Astrocyte of the cerebellum (primary cell): ENCODE measurements around the gene ADISSP.
"Not testable (repeated sequence)": the region's sequence is repeated elsewhere in the genome, so short reads cannot be mapped to it uniquely, and the experiment has no call there.

Experiments
- DNase-seq: peaks from one replicate; pipeline ENCODE4 v3.0.0-alpha.2; 2011; ENCODE audit warnings: low read depth
- H3K4me3 ChIP-seq: 2 replicates; pipeline ENCODE4 v1.5.1; 2011; ENCODE audit warnings: mild to moderate bottlenecking, low read depth, low read length, moderate library complexity
- in situ Hi-C: cut with HindIII; loops from 2 replicates; pipeline ENCODE4 v1.10.0; 2017; ENCODE audit warnings: low sequenced_read_pairs
- TF ChIP-seq, protein P1 (sequence below): IDR thresholded peaks from 2 replicates; pipeline ENCODE4 v1.5.1; 2012; ENCODE audit warnings: low read length, low read depth, moderate library complexity, mild to moderate bottlenecking; ENCODE audit errors: missing control alignments

Gene ADISSP

DNA sequence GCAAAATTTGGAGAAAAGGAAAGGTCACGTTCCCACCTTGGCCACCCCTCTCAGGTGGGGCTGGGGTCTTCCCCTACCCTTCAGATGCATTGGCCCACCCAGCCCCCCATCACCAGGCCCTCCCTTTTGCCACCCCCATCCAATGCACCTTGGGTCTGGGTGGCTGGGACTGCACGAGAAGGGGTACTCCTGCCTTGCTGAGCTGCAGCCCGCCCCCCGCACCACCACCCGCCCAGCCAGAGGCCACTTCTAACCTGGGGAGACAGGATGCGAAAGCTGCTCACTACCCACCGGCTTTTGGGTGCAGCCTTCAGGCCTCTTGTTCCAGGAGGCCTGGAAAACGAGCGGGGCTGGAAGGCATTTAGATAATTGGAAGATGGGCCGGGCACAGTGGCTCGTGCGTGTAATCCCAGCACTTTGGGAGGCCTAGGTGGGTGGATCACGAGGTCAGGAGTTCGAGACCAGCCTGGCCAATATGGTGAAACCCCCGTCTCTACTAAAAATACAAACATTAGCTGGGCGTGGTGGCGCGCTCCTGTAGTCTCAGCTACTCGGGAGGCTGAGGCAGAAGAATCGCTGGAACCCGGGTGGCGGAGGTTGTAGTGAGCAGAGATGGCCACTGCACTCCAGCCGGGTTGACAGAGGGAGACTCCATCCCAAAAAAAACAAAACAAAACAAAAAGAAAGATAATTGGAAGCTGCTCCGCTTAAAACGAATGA lies 27.3 kb upstream of the ADISSP start:
- peak overlapping the region; percentile 58 for H3K4me3 ChIP-seq
- in situ Hi-C loops: no loop called here
- TF ChIP-seq, protein P1, sequence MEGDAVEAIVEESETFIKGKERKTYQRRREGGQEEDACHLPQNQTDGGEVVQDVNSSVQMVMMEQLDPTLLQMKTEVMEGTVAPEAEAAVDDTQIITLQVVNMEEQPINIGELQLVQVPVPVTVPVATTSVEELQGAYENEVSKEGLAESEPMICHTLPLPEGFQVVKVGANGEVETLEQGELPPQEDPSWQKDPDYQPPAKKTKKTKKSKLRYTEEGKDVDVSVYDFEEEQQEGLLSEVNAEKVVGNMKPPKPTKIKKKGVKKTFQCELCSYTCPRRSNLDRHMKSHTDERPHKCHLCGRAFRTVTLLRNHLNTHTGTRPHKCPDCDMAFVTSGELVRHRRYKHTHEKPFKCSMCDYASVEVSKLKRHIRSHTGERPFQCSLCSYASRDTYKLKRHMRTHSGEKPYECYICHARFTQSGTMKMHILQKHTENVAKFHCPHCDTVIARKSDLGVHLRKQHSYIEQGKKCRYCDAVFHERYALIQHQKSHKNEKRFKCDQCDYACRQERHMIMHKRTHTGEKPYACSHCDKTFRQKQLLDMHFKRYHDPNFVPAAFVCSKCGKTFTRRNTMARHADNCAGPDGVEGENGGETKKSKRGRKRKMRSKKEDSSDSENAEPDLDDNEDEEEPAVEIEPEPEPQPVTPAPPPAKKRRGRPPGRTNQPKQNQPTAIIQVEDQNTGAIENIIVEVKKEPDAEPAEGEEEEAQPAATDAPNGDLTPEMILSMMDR: no peak
- no peak for DNase-seq

DNA sequence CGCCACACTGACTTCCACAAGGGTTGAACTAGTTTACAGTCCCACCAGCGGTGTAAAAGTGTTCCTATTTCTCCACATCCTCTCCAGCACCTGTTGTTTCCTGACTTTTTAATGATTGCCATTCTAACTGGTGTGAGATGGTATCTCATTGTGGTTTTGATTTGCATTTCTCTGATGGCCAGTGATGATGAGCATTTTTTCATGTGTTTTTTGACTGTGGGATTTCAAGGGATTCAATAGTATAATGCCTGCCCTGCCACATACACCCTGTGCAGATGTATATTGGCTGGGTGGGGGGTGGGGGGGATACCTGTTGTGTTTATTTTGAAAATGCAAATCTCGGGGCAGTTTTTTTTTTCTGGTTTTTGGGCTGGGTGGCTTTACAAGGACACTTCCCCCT lies 26.6 kb upstream of the ADISSP start:
- in situ Hi-C loops, DNase-seq, H3K4me3 ChIP-seq: not testable (repeated sequence)

DNA sequence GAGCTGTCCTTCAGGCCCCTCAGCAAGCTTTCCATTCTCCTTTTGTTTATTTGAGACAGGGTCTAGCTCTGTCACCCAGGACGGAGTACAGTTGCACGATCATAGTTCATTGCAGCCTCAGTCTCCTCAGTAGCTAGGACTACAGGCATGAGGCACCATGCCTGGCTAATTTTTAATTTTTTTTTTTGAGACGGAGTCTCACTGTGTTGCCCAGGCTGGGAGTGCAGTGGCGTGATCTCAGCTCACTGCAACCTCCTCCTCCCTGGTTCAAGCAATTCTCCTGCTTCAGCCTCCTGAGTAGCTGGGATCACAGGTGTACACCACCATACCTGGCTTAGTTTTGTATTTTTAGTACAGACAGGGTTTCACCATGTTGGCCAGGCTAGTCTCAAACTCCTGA lies 21.6 kb upstream of the ADISSP start:
- in situ Hi-C loops, H3K4me3 ChIP-seq, DNase-seq: not testable (repeated sequence)

DNA sequence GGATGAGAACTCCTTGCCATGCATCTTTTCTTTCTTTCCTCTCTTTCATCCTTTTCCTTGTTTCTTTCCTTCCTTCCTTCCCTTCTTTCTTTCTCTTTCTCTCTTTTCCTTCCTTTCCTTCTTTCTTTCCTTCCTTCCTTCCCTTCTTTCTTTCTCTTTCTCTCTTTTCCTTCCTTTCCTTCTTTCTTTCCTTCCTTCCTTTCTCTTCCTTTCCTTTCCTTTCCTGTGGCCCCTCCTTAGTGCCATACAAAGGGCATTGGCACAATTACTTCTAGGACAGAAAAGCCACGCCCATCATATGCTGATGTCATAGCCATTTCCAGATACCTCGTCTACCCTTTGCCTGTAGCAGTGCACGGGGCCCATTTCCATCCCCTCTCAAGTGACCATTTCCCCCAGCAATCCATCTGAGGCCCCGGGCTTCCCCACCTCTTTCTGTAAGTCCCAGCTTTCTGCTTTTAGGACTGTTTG lies 21.2 kb upstream of the ADISSP start:
- H3K4me3 ChIP-seq: no peak overlapping the region
- in situ Hi-C loops: no loop called here
- TF ChIP-seq, protein P1: no peak
- DNase-seq: no peak

DNA sequence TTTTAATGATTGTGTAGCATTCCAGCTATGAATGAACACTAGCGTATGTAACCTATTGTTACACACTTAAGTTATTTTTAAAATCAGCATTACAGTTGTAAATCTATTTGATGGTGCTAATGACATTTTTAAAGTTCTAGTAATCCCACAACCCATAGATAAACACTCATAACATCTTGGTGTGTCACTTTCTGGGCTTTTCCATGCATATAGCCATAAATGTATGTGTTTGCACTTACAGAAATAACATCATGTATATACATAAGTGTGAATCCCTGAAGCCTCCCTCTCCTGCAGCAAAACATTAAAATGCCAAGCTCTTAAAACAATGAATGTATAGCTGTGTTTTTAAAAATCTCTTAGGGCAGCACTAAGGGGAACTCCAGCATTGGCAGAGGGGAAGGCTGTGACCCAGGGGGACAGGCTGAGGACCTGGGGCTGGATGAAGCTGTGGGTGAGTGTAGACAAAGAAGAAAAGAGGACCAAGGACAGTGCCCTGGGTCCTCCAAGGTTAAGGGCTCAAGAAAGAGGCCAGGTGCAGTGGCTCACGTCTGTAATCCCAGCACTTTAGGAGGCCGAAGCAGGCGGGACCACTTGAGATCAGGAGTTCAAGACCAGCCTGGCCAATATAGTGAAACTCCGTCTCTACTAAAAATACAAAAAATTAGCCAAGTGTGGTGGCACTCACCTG lies 19.9 kb upstream of the ADISSP start:
- DNase-seq: no peak
- TF ChIP-seq, protein P1: no peak
- in situ Hi-C loops: no loop called here
- peak overlapping the region; percentile 41 for H3K4me3 ChIP-seq

DNA sequence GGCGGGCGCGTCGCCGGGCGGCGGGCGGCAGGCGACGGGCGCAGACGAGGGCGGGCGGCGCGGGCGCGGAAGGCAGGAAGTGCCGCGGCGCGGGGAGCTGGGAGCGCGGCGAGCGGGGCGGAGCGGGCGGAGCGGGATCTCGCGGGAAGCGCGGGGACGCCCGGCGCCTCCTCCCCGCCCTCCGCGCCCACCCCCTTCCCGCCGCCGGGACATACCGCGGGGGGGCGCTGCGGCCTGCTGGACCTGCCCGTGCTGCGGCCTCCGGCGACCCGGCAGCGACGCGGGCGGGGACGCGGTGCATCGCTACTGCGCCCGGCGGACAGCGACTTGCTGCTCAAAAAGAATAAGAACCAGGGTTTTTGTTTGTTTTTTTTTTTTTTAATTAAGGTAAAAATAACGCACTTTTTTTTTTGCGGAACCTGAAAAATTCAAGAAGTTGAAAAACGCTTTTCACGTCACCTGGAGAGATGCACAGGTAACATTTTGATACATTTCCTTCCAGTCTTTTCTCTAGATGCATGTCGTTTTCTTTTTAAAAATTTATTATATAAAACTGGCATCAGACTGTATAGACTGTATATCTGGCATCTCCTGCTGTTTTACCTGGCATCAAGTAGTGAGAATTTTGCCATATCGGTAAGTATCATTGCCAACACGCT lies 19.2 kb upstream of the ADISSP start, which contains the start of gene CENPB:
Gene CENPB, minus strand, starts transcription at position 76 of the 659 bp plus-strand sequence. CDS start 257 bp downstream, outside the sequence.
- no peak for DNase-seq
- TF ChIP-seq, protein P1: peak; percentile 64
- peak within 1 kb of the TSS; percentile 47 for H3K4me3 ChIP-seq
- in situ Hi-C loops: no loop called here

DNA sequence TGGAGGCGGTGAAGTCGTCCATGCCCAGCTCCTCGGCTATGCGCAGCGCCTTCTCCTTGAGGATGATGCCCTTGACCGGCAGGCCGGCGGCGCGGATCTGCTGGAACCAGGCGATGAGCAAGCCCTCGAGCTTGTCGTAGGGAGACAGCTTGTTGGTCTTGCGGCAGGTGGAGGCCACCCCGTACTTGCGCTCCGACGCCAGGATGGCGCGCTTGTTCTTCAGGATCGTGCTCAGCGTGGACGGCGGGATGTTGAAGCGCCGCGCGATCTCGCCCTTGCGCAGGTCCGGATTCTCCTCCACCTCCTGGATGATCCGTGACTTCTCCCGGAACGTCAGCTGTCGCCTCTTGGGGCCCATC lies 18.6 kb upstream of the ADISSP start:
- TF ChIP-seq, protein P1: no peak
- DNase-seq: no peak
- in situ Hi-C loops: no loop called here
- peak overlapping the region; percentile 47 for H3K4me3 ChIP-seq
